Esophagus squamous epithelium (tissue), 5 donors: ENCODE results near the gene DNAJA3. TPM values are rescaled to one million over a fixed set of nuclear protein-coding genes. Genes with fewer than 3 reads are reported as not detected.

ENCODE experiments used
- DNase-seq: peaks from one replicate; lab custom pipeline; 2025; lab: John Stamatoyannopoulos, UW
- H3K27ac ChIP-seq, 4 donors: fragments of 200-600 bp; sonication (generic); one replicate each; pipeline ENCODE4 v1.5.1; 2016 to 2019; ENCODE audit warnings: mild to moderate bottlenecking in 1 of 4
- H3K27me3 ChIP-seq, 4 donors: fragments of 200-600 bp; sonication (generic); 1 replicate in 3 of 4; 2 replicates in 1 of 4; pipeline versions ENCODE4 v1.5.1 to v1.6.0; 2017 to 2021; ENCODE audit warnings: antibody characterized with exemption in 1 of 4
- H3K36me3 ChIP-seq, 3 donors: fragments of 200-600 bp; sonication (generic); one replicate each; pipeline ENCODE4 v1.5.1; 2016 to 2019
- H3K4me1 ChIP-seq, 3 donors: fragments of 200-600 bp; sonication (generic); one replicate each; pipeline ENCODE4 v1.5.1; 2017 to 2019
- H3K4me3 ChIP-seq, 4 donors: fragments of 200-600 bp; sonication (generic); 1 replicate in 3 of 4; 2 replicates in 1 of 4; pipeline ENCODE4 v1.5.1; 2016 to 2019; ENCODE audit warnings: mild to moderate bottlenecking in 2 of 4, moderate library complexity in 1 of 4
- H3K9me3 ChIP-seq, 3 donors: fragments of 200-600 bp; sonication (generic); one replicate each; pipeline ENCODE4 v1.5.1; 2016 to 2019
- POLR2A ChIP-seq, 4 donors: fragments of 450-650 bp; IDR thresholded peaks; one replicate each; pipeline ENCODE4 v1.6.1; 2017; ENCODE audit warnings: antibody characterized with exemption in 4 of 4, mild to moderate bottlenecking in 4 of 4, moderate library complexity in 3 of 4
- WGBS, 2 donors: methylation state at CpG; one replicate each; pipeline ENCODE4 v1.1.5; 2018; 5-methylcytosine and 5-hydroxymethylcytosine counted together
- intact Hi-C: fragments of 100-400 bp; cut with DNase I; formaldehyde crosslinking; loops from one replicate; pipeline ENCODE4 v1.15.0; 2022
- small RNA-seq, 4 donors: library from RNA; depleted of rRNA; stranded (forward); fragments of <200 nt; gene quantifications; one replicate each; pipeline ENCODE3, GENCODE V24; 2016
- total RNA-seq, 4 donors: library from RNA; depleted of rRNA; stranded (reverse); fragments of >200 nt; gene quantifications; one replicate each; pipeline ENCODE4 v1.1.0, GENCODE V29; 2016
- TF ChIP-seq, protein P1 (sequence below), 6 experiments: fragments of 450-650 bp in 4 of 6; fragments of 200-600 bp in 2 of 6; sonication (generic) in 2 of 6; IDR thresholded peaks; one replicate each; pipeline ENCODE4 v1.5.1; 2016 to 2019; ENCODE audit warnings: antibody characterized with exemption in 6 of 6, mild to moderate bottlenecking in 4 of 6, moderate library complexity in 4 of 6
- donor health status: DM: yes; HTN: yes; CAD: no.

DNAJA3 gene
- total RNA-seq, 4 donors from 2014 or later = 45.2 to 59.1 (median 49.1) TPM

- 82 to 91% methylated on average over 4 of the region's 4 CpGs for WGBS, 2 donors
- Histone ChIP-seq H3K4me1 (peaks cover 18 to 99% (median 52%) of the 10 kb centered on the region in 3 donors), H3K36me3 (peaks cover 0 to 12% (median 0%) of the 10 kb centered on the region in 3 donors), H3K27me3 (no peaks in the 10 kb centered on the region), H3K9me3 (no peaks in the 10 kb centered on the region), H3K4me3 (no peak overlapping the region), H3K27ac (peak overlapping the region in 3 of 4 donors; percentile 42 to 77 (median 59))
- intact Hi-C loops = no loop called here
- TF ChIP-seq, protein P1, sequence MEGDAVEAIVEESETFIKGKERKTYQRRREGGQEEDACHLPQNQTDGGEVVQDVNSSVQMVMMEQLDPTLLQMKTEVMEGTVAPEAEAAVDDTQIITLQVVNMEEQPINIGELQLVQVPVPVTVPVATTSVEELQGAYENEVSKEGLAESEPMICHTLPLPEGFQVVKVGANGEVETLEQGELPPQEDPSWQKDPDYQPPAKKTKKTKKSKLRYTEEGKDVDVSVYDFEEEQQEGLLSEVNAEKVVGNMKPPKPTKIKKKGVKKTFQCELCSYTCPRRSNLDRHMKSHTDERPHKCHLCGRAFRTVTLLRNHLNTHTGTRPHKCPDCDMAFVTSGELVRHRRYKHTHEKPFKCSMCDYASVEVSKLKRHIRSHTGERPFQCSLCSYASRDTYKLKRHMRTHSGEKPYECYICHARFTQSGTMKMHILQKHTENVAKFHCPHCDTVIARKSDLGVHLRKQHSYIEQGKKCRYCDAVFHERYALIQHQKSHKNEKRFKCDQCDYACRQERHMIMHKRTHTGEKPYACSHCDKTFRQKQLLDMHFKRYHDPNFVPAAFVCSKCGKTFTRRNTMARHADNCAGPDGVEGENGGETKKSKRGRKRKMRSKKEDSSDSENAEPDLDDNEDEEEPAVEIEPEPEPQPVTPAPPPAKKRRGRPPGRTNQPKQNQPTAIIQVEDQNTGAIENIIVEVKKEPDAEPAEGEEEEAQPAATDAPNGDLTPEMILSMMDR (IDR thresholded peaks at IDR 0.05) = no peak
- no peak for TF ChIP-seq POLR2A (IDR thresholded peaks at IDR 0.05)
- no peak for DNase-seq
These were observed 73.5 kb downstream of the DNAJA3 start for GRCh38 chr16:4499196-4499555.

DNA sequence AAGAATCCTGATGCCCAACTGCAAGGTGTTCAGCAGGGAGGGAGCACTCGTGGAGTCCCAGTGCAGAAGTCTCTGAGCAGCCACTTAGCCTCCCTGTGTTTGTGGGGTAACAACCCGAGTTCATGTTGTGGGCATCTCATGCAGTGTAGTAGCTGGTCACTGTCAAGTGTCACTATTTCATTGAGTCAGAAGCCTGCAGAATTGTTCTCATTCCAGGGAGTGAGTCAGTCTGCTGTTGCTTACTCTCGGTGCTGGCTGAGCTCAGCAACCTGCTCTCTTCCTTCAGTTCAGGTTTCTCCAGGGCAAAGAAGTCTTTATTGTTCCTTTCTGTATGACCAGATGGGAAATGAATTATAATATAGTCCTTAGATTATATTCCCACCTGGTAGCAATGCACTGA is 74.6 kb downstream of the DNAJA3 start:
- DNase-seq = no peak
- peaks cover 18 to 98% (median 46%) of the 10 kb centered on the region in 3 donors for H3K4me1 ChIP-seq
- peaks cover 0 to 13% (median 0%) of the 10 kb centered on the region in 3 donors for H3K36me3 ChIP-seq
- H3K4me3 ChIP-seq = no peak overlapping the region
- no peaks in the 10 kb centered on the region for H3K9me3 ChIP-seq
- intact Hi-C loops = no loop called here
- peak overlapping the region; percentile 22 to 85 (median 76) for H3K27ac ChIP-seq
- TF ChIP-seq, protein P1 (IDR thresholded peaks at IDR 0.05) = no peak
- no peak for TF ChIP-seq POLR2A (IDR thresholded peaks at IDR 0.05)
- H3K27me3 ChIP-seq = no peaks in the 10 kb centered on the region
- WGBS, 2 donors = 50% methylated on average over 2 to 3 of the region's 3 CpGs

- Histone ChIP-seq H3K4me1 (peaks cover 19 to 98% (median 44%) of the 10 kb centered on the region in 3 donors), H3K9me3 (no peaks in the 10 kb centered on the region), H3K36me3 (peaks cover 0 to 18% (median 0%) of the 10 kb centered on the region in 3 donors), H3K27me3 (no peaks in the 10 kb centered on the region), H3K4me3 (peak overlapping the region in 1 of 4 donors; percentile 4), H3K27ac (peak overlapping the region; percentile 22 to 85 (median 76))
- intact Hi-C loops = no loop called here
- no peak for TF ChIP-seq POLR2A (IDR thresholded peaks at IDR 0.05)
- TF ChIP-seq, protein P1 (IDR thresholded peaks at IDR 0.05) = no peak
- WGBS, 2 donors = 18 to 22% methylated on average over 5 of the region's 5 CpGs
- no peak for DNase-seq
These were observed 75.4 kb downstream of the DNAJA3 start for GRCh38 chr16:4501071-4501478.

- intact Hi-C loops = no loop called here
- Histone ChIP-seq H3K4me3 (peak overlapping the region in 1 of 4 donors; percentile 5), H3K36me3 (peaks cover 18 to 46% (median 23%) of the 10 kb centered on the region in 3 donors), H3K27ac (peak overlapping the region; percentile 32 to 78 (median 72)), H3K27me3 (no peaks in the 10 kb centered on the region), H3K9me3 (no peaks in the 10 kb centered on the region), H3K4me1 (peaks cover 11 to 63% (median 26%) of the 10 kb centered on the region in 3 donors)
- TF ChIP-seq, protein P1 (IDR thresholded peaks at IDR 0.05) = no peak
- TF ChIP-seq POLR2A (IDR thresholded peaks at IDR 0.05) = no peak
- WGBS, 2 donors = 55 to 67% methylated on average over 13 of the region's 13 CpGs
- no peak for DNase-seq
These were observed 79.9 kb downstream of the DNAJA3 start for GRCh38 chr16:4505356-4506147.

Small RNAs within 50 kb of the gene (small RNA-seq; reads per million reads assigned to genes)
- 0 reads per million in 4 donors for gene AC012676.2

Other genes starting within 250 kb of the DNAJA3 start
- gene SRL, start 183.8 kb upstream of the DNAJA3 start, total RNA-seq = 1 to 10 TPM in 1 of 4 donors, under 1 TPM in 2, not detected in 1; 0.04 to 1.8 (median 0.38) TPM
- gene TFAP4, start 152.8 kb upstream of the DNAJA3 start, total RNA-seq = 1 to 10 TPM; 5.8 to 9.8 (median 9.3) TPM
- 1 to 10 TPM in 1 of 4 donors, under 1 TPM in 3; 0.30 to 1.7 (median 0.67) TPM for gene GLIS2, start 109.8 kb upstream of the DNAJA3 start, total RNA-seq
- gene PAM16, start 74.5 kb upstream of the DNAJA3 start, total RNA-seq = 10 to 100 TPM; 29.5 to 40.8 (median 33.2) TPM
- gene VASN, start 54.0 kb upstream of the DNAJA3 start, total RNA-seq = 10 to 100 TPM in 3 of 4 donors, 1 to 10 TPM in 1; 9.2 to 20.2 (median 14.2) TPM
- gene CORO7, start 9.3 kb upstream of the DNAJA3 start, total RNA-seq = 10 to 100 TPM; 15.8 to 25.9 (median 17.8) TPM
- 10 to 100 TPM; 25.4 to 55.5 (median 34.9) TPM for gene NMRAL1, start 48.8 kb downstream of the DNAJA3 start, total RNA-seq
- gene HMOX2, start 50.5 kb downstream of the DNAJA3 start, total RNA-seq = 10 to 100 TPM; 46.9 to 94.0 (median 75.0) TPM
- gene CDIP1, start 112.9 kb downstream of the DNAJA3 start, total RNA-seq = 10 to 100 TPM; 10.2 to 26.5 (median 16.5) TPM
- gene C16orf96, start 130.5 kb downstream of the DNAJA3 start, total RNA-seq = under 1 TPM in 3 of 4 donors, not detected in 1; 0.04 to 0.19 (median 0.06) TPM
- gene UBALD1, start 189.0 kb downstream of the DNAJA3 start, total RNA-seq = 10 to 100 TPM in 1 of 4 donors, 1 to 10 TPM in 3; 5.9 to 17.0 (median 9.6) TPM
- 10 to 100 TPM; 15.8 to 25.6 (median 22.0) TPM for gene MGRN1, start 199.0 kb downstream of the DNAJA3 start, total RNA-seq